Measurements from ENCODE around the gene CCDC91.

CCDC91 gene

DNA sequence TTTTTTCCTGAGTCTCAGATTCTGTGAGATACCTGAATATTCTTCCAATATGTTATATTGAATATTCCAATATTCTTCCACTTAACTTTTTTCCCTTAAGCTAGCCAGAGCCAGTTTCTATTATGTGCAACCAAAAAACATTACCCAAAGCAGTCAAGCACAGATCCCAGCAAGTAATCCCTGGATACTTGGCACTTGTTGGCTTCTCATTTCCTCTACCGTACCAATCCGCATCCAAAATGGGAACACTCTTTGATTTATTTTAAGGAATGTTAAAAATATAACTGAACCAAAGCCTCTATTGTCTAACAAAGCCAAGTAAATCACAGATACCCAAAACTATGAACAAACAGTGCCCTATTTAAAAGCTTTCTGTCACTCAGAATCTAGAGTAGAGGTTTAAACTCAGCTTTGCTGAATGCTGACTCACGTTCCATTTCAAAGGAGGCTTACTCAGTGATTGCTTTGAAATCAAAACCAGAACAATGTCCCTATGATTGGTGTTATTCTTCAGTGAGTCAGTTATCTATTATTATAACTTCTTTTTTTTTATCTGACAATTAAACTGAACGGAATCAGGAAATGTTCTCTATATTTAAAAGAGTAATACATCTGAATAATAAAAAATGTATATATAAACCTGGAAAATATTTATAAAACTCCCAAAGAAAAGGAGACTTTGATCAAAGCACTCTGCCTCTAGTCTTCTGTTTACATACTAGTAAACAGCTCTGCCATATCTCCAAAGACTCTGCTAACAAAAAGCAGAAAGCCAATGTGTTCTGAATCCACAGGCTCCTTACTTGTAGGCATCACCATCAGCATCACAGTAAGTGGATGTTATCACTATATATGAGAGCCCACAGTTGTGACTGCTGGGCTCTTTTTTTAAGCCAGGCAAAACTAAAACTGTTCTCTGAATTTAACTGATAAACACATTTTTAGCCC is 360.8 kb downstream of the CCDC91 start:
- DNase-seq, result no peak

DNA sequence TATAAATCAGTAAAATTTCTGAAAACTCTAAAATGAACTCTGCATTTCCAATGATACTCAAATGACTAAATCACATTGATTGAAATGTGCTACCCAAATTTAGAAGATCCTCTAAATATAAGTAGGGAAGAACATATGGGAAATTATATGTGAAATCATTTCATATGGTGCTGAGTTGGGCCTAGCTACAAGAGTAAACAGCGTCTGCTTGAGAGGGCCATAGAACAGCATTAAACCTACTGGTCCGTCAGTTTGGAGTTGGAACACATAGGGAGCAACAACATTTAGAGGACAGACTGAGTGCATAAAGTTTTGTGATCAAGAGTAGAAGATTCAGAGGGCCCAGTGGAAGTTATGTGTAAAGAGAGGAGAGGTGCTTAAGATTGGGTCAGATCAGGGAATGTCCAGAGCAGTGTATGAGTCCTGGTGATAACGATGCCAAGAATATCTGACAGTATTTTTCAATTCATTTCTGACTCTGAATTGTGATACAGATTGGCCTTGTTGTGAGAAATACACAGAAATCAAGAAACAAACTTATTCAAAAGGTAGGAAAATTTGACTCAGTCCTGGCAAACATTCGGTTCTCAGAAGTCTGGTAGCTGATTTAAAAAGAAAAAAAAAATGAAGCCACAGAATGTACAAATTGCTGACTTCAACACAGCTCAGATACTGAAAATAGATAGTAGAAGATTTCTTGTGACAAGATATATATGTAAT is 362.2 kb downstream of the CCDC91 start:
- no peak for DNase-seq

DNA sequence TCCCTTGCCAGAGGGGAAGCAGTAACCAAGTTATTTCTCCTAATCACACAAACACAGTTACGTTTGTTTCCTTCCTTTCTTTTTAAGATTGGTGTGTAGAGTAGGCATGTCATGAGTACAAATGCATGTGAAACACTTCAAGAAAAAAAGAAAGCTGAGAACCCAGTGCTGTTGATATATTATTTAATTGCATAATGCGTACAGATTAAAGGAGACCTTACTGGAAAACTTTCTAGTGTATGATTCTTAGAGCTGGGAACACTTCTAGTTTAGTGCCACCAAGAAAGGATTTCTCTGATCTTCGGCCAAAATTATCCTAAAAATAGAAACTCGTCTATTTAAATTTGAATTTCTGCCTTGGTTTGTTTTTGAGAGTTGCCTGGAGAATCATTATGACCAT is 365.5 kb downstream of the CCDC91 start:
- no peak for DNase-seq

DNA sequence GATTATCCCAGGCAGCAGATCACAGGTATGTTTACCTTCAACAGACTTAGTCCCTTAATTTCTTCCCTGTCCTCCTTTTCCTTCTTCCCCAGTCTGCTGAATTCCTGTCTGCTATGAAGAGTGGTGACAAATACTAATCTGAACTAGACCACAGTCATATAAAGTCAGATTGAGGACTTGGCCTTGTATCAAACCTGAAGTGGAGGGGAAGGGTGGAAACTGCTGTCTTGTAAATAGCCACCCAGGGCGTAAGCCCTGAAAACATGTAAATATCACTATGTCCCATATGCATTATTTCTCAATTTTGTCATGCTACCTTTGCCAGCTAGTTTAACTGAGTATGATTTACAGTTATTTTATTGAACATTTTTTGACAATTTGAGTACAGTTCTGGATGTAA is 368.0 kb downstream of the CCDC91 start:
- no peak for DNase-seq

DNA sequence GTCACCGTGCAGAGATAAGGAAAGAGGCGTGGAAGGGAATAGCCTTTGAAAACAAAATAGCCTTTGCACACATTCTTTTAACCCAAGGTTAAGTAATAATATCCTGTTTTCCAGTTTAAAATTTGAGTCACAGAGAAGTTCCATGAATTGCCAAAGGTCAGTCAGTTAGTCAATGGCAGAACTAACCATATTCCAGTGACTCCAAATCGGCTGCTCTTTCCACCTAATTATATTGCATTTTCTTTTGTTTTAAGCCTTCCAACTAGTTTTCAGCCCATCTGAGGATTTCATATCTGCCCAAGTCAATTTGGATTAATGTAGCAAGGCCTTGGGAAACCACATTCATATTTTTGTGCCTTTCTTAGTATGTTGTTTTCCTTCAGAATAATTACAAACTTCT is 373.0 kb downstream of the CCDC91 start:
- DNase-seq, result no peak

DNA sequence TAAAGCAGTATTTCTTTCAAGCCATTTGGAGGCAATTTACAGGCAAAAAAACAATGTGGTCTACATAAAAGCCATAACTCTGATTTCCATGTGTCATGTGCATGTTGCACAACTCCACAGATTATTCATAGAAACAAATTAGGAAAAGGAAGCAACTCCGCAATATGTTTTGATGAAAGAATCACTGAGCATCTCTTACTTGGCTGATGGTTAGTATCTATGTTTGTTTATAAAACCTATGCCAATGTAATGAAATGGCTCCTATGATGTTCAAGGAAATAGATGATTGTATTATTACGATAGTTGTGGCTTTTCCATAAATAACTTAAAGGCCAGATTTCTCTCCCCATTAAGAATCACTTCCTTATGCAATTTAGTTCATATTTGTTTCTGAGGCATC is 373.7 kb downstream of the CCDC91 start:
- DNase-seq, result no peak

DNA sequence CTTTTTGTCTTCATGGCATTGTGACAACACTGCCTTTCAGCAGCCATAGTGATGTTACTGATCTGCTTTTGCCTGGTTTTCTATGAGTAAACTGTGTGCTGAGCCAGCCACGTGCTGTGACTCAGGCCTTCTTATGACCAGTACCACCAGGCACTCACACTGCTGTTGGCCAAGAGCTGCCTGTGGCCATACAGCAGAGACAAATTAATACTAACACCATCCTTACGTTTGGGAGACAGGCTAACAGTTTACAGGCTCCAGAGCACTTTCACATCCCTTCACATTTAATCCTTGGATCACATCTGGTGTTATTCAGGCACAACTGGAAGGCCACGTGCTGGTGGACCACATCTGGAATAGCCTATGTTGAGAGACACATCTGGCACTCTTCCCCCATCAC is 377.9 kb downstream of the CCDC91 start:
- DNase-seq, result no peak

DNA sequence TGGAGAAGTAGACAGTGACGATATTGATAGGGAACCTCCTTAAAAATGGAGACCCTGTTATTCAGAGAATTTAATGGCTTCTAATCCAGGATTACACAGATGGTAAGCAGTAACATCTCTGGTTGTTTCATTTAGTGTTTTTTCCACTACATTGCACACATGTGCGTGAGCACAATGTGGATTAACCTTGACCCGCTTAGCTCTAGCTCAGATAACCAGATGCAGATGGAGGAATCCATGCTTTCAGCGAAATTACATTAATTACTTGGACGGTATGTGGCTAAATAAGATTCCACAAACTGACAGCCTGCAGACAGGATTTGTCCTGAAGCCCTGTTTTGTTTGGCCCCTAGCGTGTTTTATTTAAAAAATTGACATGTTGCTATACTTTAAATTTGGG is 378.4 kb downstream of the CCDC91 start:
- DNase-seq, result peak; percentile 76

DNA sequence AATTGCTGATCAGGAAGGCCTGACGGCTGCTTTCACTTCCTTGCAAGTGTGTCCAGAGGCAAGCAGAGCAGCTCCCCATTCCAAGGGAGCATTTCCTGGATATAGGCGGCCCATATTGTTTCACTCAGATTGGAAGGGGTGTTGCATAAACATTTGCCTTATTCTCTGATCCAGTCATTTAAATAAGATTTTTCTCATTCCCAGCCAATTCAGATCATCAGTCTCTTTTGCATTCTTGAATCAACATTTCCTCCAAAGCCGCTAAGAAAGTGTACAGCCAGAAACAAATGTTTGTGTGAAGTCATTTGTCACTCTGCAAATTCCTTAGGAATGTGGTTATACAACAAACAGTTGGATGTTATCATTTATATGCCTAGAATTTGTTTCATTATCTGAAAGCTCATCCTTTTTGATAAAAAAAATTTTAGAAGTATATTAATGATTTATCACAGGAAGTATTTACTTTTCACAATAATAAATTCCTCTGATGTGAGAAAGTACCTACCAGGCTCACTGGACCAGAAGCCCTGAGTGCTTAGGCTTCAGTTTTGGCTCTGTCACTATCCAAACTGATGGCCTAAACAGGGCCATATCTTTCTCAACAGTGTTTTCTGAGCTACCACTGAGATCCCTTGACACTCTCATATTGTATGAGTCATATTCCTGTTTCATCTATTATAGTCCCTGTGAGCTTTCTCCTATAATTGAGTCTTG is 379.6 kb downstream of the CCDC91 start:
- no peak for DNase-seq

DNA sequence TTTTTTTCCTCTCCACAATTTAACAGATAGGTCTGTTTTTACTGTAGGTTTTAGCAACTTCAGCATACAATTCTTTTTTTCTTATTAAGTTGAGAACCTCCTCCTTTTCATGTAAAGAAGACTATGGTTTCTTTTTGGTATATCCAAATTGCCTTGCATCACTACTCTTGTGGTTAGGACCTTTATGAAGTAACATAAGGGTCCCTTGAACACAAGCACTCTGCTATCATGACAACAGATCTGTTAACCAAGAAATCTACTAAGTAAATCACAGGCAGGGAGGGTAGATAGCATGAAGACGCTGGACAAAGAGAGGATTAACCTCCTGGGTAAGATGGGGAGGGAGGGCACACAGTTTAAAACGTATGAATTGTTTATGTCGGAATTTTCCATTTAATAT is 380.6 kb downstream of the CCDC91 start:
- DNase-seq, result no peak

DNA sequence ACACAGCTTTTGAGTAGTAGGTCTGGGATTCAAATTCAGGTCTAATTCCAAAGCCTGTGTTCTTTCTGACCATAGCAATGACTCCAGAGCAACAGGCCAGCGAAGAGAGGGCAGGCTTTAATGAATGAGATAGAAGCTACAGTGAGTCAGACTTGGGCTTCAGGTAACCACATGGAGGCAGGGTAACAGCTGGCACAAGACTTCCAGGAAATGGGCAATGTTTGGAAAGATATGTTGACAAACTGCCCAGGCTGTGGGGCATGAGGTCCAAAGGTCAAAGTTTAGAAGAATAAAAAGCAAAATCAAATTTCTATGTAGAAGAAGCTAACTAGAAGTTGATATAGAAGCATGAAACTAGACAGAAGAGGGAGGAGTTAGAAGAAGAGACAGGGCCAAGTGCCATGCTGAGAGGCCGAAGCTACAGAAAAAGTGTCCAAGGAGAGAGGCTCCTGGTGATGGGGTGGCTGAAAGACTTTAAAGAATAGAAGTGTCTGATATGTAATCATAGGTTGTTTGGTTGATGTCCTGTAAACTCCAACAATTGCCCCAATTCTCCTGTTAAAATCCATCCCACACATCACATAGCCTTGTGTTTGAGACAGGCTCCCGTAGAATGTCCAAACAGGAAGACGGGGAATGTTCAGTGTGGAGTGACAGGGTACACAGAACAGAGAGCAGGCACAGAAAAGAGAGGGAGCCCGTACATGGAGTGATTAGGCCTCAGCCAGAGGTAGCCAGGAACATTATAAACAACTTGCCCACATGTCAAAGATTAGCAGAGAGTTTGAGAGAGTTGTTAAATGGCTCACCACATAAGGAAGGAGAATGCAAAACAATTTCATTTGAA is 384.7 kb downstream of the CCDC91 start:
- no peak for DNase-seq

DNA sequence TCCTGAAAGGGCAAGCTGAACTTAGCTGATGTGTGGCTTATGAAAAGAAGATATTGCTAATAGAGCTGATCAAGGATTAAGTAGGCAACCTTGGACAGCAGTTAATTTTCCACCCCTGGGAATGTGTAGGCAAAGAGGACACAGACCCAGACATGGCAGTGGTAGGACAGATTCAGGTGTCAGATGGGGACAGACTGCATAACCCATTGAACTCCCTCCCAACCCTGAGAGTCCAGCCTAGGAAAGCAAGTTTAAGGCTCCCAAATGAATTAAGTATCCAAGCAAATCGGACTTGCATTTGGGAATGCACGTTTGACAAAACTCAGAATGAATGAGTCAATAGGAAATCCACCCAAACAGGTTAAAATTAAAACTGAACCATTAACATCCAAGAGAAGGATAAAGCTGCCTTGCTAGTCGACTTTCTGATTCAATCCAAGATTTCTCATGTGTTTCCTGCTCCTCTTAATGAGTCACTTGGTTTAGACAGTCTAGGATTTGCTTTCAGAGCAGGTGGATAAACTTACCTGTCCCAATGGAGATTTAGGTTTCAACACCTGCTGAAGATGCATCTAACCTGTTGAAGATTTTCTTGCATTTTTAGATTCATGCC is 385.4 kb downstream of the CCDC91 start:
- DNase-seq, result no peak

DNA sequence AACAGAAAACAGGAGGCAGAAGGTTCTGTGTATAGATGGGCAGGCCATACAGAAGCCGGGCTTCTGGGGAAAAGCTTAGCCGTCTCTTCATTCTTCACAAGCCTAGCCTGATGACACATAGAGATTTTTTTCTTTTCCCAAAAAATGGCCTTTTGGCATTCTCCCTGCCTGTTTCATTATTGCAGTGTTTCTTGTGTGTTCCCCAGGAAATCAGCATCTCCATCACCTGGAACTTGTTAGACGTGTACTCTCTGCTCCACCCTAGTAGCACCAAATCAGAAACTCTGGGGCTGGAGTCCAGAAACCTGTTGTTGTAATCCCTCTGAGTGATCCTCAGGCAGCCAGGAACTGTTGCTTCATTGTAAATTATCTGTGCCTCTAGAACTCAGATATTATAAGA is 388.1 kb downstream of the CCDC91 start:
- no peak for DNase-seq

DNA sequence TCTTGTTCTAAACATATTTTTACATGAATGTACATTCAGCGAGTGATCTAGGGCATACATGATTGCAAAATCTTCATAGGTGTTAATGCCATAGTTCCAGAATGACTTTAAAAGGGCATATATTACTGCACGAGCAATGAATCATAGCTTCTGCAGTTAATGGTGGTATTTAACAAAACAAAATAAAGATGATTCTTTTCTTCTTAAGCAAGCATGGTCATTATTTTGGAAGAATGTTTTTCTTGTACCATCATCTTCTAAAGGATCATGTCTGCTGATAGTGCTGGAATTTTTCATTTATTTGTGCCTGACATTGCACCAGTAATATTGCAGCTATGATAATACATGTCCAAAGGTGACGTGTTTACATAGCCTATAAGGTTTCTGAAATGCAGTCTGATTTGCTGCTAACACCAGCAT is 388.6 kb downstream of the CCDC91 start:
- no peak for DNase-seq

DNA sequence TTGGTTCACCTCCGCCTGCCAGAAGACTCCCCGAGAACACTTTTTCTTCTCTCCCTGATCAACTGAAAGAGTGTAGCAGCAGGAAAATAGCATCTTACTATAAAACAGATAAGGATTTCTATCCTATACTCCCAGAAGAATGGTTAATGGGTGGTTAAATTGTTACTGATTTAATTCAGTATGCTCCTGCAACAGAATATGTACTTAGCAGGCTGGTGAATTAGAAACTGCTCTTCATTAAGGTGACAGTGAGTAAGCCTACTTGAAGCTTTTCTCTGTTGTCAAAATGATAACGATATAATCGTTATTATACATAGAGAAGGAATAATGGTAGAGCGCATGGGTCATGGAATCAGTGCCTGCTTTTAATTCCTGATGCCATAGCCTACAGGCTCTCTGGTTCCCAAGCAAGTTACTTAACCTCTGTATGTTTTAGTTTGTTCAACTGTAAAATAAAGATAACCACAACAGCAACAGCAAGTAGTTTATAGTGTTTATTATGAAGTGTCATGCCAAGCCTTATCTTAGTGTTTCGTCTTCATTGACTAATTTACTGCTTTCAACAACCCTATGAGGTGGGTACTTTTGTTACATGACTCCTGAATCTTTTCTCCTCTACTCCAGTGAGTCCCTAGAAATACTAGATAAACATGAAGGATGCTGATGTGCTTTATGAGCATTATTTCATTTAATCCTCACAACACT is 392.6 kb downstream of the CCDC91 start:
- DNase-seq, result no peak

DNA sequence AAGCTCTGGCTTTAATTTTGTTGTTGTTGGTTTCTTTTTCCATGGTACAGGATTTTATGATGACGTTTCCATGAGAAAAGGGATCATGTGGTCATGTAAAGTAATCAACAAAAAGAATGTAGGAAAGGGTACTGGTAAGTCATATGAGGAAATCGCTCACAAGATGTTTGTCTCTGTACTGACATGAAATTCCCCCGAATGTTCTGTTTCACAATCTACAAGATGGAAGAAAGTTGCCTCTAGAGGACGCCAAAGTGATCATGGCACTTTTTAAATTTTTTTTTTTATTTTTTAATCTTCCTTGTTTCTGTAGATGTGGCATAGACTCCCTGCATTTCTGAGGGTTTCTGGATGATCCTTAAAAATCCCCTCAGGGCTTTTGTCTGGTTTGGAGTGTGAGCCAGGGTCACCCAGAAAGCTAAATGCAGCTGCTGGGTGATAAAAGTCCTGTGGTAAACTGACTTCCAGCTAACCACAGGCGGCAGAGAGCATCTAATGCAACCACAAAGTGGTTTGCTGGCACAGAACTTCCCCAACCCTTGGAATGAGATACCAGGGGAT is 393.5 kb downstream of the CCDC91 start:
- no peak for DNase-seq

DNA sequence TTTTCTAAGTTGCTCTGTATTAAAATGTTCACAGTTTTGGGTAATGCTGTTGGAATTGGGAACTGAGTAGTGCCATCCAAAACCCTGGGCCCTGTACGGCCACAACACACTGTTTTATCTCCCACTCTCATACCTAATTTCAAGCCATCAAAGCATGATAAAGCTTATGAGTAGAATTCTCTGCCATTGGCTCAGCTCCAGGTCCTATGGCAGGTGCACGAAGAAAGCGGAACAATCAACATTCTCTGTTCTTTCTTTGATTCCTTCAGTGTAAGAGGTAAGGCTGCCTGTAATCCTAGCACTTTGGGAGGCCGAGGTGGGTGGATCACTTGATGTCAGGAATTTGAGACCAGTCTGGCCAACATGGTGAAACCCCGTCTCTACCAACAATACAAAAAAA is 394.9 kb downstream of the CCDC91 start:
- DNase-seq, result no peak

DNA sequence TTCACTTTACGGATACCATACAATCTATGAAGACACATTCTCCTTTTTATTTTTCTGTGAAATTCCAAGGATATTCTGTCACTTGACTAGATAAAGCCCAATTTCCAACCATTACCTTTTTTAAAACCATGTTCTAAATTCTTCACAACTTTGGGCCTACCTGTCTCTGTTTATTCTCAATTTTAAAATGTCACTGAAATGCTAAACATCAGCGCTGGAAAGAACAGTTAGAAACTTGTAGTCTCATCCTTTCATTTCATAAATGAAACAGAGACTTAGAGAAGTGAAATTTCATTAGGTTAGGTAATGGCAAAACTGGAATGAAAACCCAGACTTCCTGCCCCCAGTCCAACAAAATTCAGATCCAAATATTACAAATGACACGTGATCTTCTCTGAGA is 396.2 kb downstream of the CCDC91 start:
- DNase-seq, result no peak

DNA sequence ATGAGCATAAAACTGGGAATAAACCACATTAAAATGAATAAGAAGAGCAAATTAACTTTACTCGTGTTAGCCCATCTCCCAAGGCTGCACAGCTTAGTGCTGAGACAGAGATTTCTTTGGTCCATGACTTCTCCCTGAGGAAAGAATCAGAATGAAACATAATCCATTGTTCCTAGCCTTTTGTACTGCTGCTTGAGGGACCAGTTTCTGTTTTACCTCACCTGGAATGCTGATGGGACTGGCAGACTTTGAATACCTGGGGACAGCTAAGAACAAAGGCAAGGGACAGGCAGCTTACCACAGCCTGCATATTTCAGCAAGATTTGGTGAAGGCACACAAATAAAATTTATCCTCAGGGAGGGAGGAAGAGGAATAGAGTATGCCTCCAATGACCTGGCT is 401.6 kb downstream of the CCDC91 start:
- DNase-seq, result no peak
